MCF 10A (cell line): Measurements from ENCODE around the gene FMO3. TPM values are rescaled to one million over a fixed set of nuclear protein-coding genes. Genes with fewer than 3 reads are reported as not detected.

Source experiments
- BruUV-seq: library from RNA; stranded (reverse); fragments of 400-500 nt; replicated peaks from 2 replicates; lab custom pipeline; 2021; lab: Mats Ljungman, UMichigan
- CTCF ChIA-PET: fragments of 300-600 bp; sonication (Branson Sonifier 250); formaldehyde crosslinking; extraction: SDS; loops from one replicate; lab custom pipeline; 2021; ENCODE audit warnings: antibody characterized with exemption, inconsistent platforms; lab: Yijun Ruan, JAX
- POLR2A ChIA-PET: fragments of 300-600, 350-650 bp; sonication (Branson Sonifier 250); formaldehyde crosslinking; extraction: SDS; loops from one replicate; lab custom pipeline; 2020; ENCODE audit warnings: antibody characterized with exemption, inconsistent platforms; lab: Yijun Ruan, JAX
- DNase-seq: peaks from one replicate; pipeline ENCODE4 v3.0.0-alpha.2; 2018; ENCODE audit not compliant: unreplicated experiment
- H3K27ac Mint-ChIP-seq: one replicate; pipeline ENCODE4 v1.8.0; 2022; ENCODE audit warnings: mild to moderate bottlenecking, low read depth, mixed read lengths; ENCODE audit not compliant: unreplicated experiment
- H3K27me3 Mint-ChIP-seq: one replicate; pipeline ENCODE4 v1.8.0; 2022; ENCODE audit warnings: mixed read lengths; ENCODE audit not compliant: insufficient read depth, unreplicated experiment
- H3K36me3 Mint-ChIP-seq: one replicate; pipeline ENCODE4 v1.8.0; 2022; ENCODE audit warnings: mild to moderate bottlenecking, moderate library complexity, mixed read lengths; ENCODE audit not compliant: insufficient read depth, unreplicated experiment
- H3K4me1 Mint-ChIP-seq: one replicate; pipeline ENCODE4 v1.8.0; 2022; ENCODE audit warnings: mixed read lengths; ENCODE audit not compliant: insufficient read depth, unreplicated experiment
- H3K4me3 Mint-ChIP-seq: one replicate; pipeline ENCODE4 v1.8.0; 2022; ENCODE audit warnings: mild to moderate bottlenecking, moderate library complexity, mixed read lengths; ENCODE audit not compliant: unreplicated experiment
- H3K9me3 Mint-ChIP-seq: one replicate; pipeline ENCODE4 v1.8.0; 2022; ENCODE audit warnings: mixed read lengths; ENCODE audit not compliant: unreplicated experiment
- CTCF ChIP-seq: fragments of 200-600 bp; IDR thresholded peaks from one replicate; pipeline ENCODE4 v1.8.0; 2022; ENCODE audit warnings: antibody characterized with exemption, mild to moderate bottlenecking; ENCODE audit not compliant: unreplicated experiment
- intact Hi-C: fragments of 100-400 bp; cut with micrococcal nuclease; formaldehyde crosslinking; loops from 2 replicates; pipeline ENCODE4 v1.14.1; 2022
- total RNA-seq: library from RNA; stranded (reverse); gene quantifications from 2 replicates; pipeline ENCODE4 v1.2.3, GENCODE V29; 2022

FMO3 gene
- total RNA-seq, 1 experiment from 2014 or later, result not detected

GRCh38 chr1:171113382-171113781 lies 22.7 kb downstream of the FMO3 start:
- intact Hi-C loops, result no loop called here
- Mint-ChIP-seq H3K4me1 (no peaks in the 10 kb centered on the region), H3K9me3 (no peaks in the 10 kb centered on the region), H3K36me3 (no peaks in the 10 kb centered on the region), H3K27ac (no peak overlapping the region), H3K4me3 (no peak overlapping the region), H3K27me3 (peaks cover 24% of the 10 kb centered on the region)
- TF ChIP-seq CTCF, result no peak
- no peak for DNase-seq
- ChIA-PET CTCF (interaction anchor here (0.6 to 1.1 kb wide), 3 partner anchors 32 to 114 kb away, joined by 3 read pairs; no protein-coding TSS in a partner anchor), POLR2A (no interaction called here)
- no TSS peak for BruUV-seq

GRCh38 chr1:171115280-171115897 lies 24.7 kb downstream of the FMO3 start:
- ChIA-PET POLR2A (no interaction called here), CTCF (no interaction called here)
- intact Hi-C loops, result no loop called here
- Mint-ChIP-seq H3K27ac (no peak overlapping the region), H3K9me3 (no peaks in the 10 kb centered on the region), H3K4me3 (no peak overlapping the region), H3K27me3 (peaks cover 29% of the 10 kb centered on the region), H3K4me1 (no peaks in the 10 kb centered on the region), H3K36me3 (no peaks in the 10 kb centered on the region)
- no TSS peak for BruUV-seq
- TF ChIP-seq CTCF, result no peak
- peak; percentile 20 for DNase-seq

GRCh38 chr1:171116676-171117075 lies 26.0 kb downstream of the FMO3 start:
- H3K27me3 Mint-ChIP-seq, result peaks cover 39% of the 10 kb centered on the region
- no peaks in the 10 kb centered on the region for H3K9me3 Mint-ChIP-seq
- H3K4me1 Mint-ChIP-seq, result no peaks in the 10 kb centered on the region
- ChIA-PET POLR2A (no interaction called here), CTCF (no interaction called here)
- no TSS peak for BruUV-seq
- H3K4me3 Mint-ChIP-seq, result no peak overlapping the region
- no peak for DNase-seq
- intact Hi-C loops, result no loop called here
- no peak for TF ChIP-seq CTCF
- H3K27ac Mint-ChIP-seq, result no peak overlapping the region
- H3K36me3 Mint-ChIP-seq, result no peaks in the 10 kb centered on the region

- Mint-ChIP-seq H3K27me3 (peaks cover 39% of the 10 kb centered on the region), H3K4me3 (no peak overlapping the region), H3K27ac (no peak overlapping the region), H3K9me3 (no peaks in the 10 kb centered on the region), H3K36me3 (no peaks in the 10 kb centered on the region), H3K4me1 (no peaks in the 10 kb centered on the region)
- intact Hi-C loops, result no loop called here
- BruUV-seq, result no TSS peak
- no peak for TF ChIP-seq CTCF
- no peak for DNase-seq
- POLR2A ChIA-PET, result no interaction called here
- CTCF ChIA-PET, result no interaction called here
These were observed 26.4 kb downstream of the FMO3 start for GRCh38 chr1:171117085-171117484.
